Measurements from ENCODE around the gene SLC27A1. TPM values are rescaled to one million over a fixed set of nuclear protein-coding genes. Genes with fewer than 3 reads are reported as not detected.

The SLC27A1 gene
- total RNA-seq, 1 donor from 2014 or later, result 25.1 TPM

DNA sequence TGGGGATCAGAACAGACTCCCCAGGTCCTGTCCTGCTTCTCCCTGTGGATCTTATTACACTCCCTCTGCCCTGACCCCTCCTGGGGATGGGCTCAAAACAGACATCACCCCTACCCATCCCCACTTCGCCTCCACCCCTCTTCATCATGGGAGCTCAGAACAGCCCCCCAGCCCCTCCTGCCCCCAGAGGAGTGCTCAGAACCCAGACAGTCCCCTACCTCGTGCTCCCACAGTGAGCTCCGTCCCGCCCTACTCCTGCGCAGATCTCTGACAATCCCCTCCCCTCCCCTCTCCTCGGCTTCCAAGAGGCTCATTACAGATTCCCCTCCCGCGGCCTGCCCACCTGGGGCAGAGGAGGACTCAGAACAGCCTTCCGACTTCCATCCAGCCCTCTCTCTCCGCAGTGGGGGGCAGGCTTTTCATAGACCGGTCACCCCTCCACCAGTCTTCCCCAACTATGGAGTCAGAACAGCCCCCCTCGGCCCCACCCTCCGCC is 15.7 kb upstream of the SLC27A1 start:
- TF ChIP-seq, protein P1, sequence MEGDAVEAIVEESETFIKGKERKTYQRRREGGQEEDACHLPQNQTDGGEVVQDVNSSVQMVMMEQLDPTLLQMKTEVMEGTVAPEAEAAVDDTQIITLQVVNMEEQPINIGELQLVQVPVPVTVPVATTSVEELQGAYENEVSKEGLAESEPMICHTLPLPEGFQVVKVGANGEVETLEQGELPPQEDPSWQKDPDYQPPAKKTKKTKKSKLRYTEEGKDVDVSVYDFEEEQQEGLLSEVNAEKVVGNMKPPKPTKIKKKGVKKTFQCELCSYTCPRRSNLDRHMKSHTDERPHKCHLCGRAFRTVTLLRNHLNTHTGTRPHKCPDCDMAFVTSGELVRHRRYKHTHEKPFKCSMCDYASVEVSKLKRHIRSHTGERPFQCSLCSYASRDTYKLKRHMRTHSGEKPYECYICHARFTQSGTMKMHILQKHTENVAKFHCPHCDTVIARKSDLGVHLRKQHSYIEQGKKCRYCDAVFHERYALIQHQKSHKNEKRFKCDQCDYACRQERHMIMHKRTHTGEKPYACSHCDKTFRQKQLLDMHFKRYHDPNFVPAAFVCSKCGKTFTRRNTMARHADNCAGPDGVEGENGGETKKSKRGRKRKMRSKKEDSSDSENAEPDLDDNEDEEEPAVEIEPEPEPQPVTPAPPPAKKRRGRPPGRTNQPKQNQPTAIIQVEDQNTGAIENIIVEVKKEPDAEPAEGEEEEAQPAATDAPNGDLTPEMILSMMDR (IDR thresholded peaks at IDR 0.05; ENCODE audit: unreplicated experiment), result no peak
- H3K36me3 Mint-ChIP-seq, result no peaks in the 10 kb centered on the region
- no peak overlapping the region for H3K27ac Mint-ChIP-seq
- H3K27me3 Mint-ChIP-seq (ENCODE audit: low read depth), result peaks cover 50% of the 10 kb centered on the region
- no peak for DNase-seq (ENCODE audit: low spot score in 2 of 2, unreplicated experiment in 2 of 2)
- H3K4me1 Mint-ChIP-seq, result peaks cover 9% of the 10 kb centered on the region
- peak overlapping the region; percentile 10 for H3K4me3 Mint-ChIP-seq
- no peaks in the 10 kb centered on the region for H3K9me3 Mint-ChIP-seq

DNA sequence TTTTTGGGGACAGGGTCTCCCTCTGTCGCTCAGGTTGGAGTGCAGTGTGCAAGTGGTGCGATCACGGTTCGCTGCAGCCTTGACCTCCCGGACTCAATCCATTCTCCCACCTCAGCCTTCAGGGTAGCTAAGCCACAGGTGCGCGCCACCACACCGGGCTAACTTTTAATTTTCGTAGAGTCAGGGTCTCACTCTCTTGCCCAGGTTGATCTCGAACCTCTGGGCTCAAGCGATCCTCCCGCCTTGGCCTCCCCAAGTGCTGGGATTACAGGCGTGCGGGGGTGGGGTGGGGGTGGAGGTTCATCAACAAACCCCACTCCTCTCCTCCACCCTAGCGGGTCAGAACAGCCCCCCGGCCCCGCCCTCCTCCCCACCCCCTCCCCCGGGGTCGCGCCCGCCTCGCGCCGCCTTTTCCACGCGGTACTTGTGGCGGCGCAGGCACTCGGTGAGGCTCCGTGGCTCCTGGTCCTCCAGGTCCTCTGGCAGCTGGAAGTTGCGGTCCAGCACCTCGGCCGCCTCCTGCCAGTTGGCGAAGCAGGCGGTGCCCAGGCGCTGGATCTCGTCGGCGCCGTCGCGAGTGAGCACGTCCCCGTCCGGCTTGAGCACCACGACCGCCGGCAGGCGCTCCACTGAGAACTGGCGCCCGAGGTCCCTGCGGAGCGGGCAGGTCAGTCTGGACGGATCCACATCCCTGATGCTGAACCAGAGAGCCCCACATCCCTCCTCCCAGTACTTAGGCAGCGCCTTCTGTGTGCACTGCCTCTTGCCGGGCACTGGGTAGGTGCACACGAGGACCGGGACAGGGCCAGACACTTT is 14.8 kb upstream of the SLC27A1 start:
- peaks cover 9% of the 10 kb centered on the region for H3K4me1 Mint-ChIP-seq
- H3K9me3 Mint-ChIP-seq, result no peaks in the 10 kb centered on the region
- H3K4me3 Mint-ChIP-seq, result no peak overlapping the region
- DNase-seq (ENCODE audit: low spot score in 2 of 2, unreplicated experiment in 2 of 2), result no peak
- TF ChIP-seq, protein P1 (IDR thresholded peaks at IDR 0.05; ENCODE audit: unreplicated experiment), result no peak
- no peak overlapping the region for H3K27ac Mint-ChIP-seq
- H3K36me3 Mint-ChIP-seq, result no peaks in the 10 kb centered on the region
- peaks cover 44% of the 10 kb centered on the region for H3K27me3 Mint-ChIP-seq (ENCODE audit: low read depth)

DNA sequence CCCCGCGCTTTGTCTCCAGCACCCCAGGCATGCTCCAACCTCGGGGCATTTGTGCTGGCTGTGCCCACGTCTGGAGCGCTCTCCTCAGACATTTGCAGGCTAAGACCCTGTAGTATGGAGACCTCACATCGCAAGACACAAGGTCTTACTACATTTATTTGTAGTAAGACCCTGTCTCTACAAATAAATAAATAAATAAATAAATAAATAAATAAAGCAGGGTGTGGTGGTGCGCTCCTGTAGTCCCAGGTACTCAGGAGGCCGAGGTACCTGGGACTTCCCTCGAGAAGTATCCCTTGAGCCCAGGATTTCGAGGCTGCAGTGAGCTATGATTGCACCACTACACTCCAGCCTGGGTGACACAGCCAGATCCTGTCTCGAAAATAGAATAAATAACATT is 14.2 kb upstream of the SLC27A1 start:
- Mint-ChIP-seq H3K27ac (no peak overlapping the region), H3K27me3 (ENCODE audit: low read depth) (peaks cover 44% of the 10 kb centered on the region), H3K9me3 (no peaks in the 10 kb centered on the region), H3K4me3 (no peak overlapping the region), H3K36me3 (no peaks in the 10 kb centered on the region), H3K4me1 (peaks cover 9% of the 10 kb centered on the region)
- DNase-seq (ENCODE audit: low spot score in 2 of 2, unreplicated experiment in 2 of 2), result no peak
- TF ChIP-seq, protein P1 (IDR thresholded peaks at IDR 0.05; ENCODE audit: unreplicated experiment), result no peak

DNA sequence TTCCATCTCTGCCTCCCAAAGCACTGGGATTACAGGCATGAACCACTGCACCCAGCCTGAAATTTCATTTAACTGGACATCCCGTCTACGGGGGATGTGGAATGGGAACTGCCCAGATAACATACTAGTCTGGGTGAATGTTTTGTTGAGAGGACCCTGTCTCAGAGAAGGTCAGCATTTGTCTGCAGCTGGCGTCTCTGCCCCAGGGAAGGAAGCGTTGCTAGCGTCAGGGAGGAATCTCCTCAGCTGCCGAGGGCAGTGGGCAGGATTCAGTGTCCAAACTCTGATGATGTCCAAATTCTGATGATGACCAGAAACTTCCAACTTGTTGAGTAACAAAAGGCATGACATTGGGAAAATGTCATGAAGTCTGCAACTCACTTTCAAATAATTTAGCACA is 12.7 kb upstream of the SLC27A1 start:
- Mint-ChIP-seq H3K9me3 (no peaks in the 10 kb centered on the region), H3K27ac (no peak overlapping the region), H3K36me3 (no peaks in the 10 kb centered on the region), H3K4me3 (no peak overlapping the region), H3K4me1 (peaks cover 9% of the 10 kb centered on the region), H3K27me3 (ENCODE audit: low read depth) (peaks cover 44% of the 10 kb centered on the region)
- TF ChIP-seq, protein P1 (IDR thresholded peaks at IDR 0.05; ENCODE audit: unreplicated experiment), result no peak
- no peak for DNase-seq (ENCODE audit: low spot score in 2 of 2, unreplicated experiment in 2 of 2)

DNA sequence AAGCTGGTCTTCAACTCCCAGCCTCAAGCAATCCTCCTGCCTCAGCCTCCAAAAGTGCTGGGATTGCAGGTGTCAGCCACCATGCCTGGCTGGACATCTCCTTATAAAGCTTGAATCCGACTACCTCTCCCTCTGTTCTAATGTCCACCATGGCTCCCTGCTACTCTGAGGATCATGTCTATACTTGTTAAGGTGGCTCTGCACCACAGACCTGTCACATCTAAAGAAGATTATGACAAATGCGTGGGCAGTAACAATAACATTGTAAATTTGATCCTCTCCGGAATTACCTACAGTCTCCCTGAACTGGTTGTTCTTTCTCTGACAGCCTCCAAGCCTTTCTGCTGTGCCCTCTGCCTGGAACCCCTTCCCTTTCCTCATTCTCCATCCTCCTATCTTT is 11.4 kb upstream of the SLC27A1 start:
- no peak overlapping the region for H3K4me3 Mint-ChIP-seq
- H3K36me3 Mint-ChIP-seq, result no peaks in the 10 kb centered on the region
- peaks cover 36% of the 10 kb centered on the region for H3K27me3 Mint-ChIP-seq (ENCODE audit: low read depth)
- no peaks in the 10 kb centered on the region for H3K9me3 Mint-ChIP-seq
- TF ChIP-seq, protein P1 (IDR thresholded peaks at IDR 0.05; ENCODE audit: unreplicated experiment), result no peak
- no peak for DNase-seq (ENCODE audit: low spot score in 2 of 2, unreplicated experiment in 2 of 2)
- H3K4me1 Mint-ChIP-seq, result peaks cover 6% of the 10 kb centered on the region
- H3K27ac Mint-ChIP-seq, result no peak overlapping the region

Data from mesothelial cell of epicardium (in vitro differentiated cells).